ENCODE results near the gene MTHFR. TPM values are rescaled to one million over a fixed set of nuclear protein-coding genes. Genes with fewer than 3 reads are reported as not detected.
"Not testable (repeated sequence)": the region's sequence is repeated elsewhere in the genome, so short reads cannot be mapped to it uniquely, and the experiment has no call there.

MTHFR gene
- total RNA-seq, 3 donors from 2014 or later = 36.6 to 43.2 (median 42.5) TPM

- H3K4me1 ChIP-seq (ENCODE audit: low read depth) = no peaks in the 10 kb centered on the region
- peak; percentile 50 for ATAC-seq
- no peak for DNase-seq
- H3K36me3 ChIP-seq (ENCODE audit: low read depth) = peaks cover 9% of the 10 kb centered on the region
- no peak overlapping the region for H3K4me3 ChIP-seq
- H3K9me3 ChIP-seq = no peaks in the 10 kb centered on the region
- TF ChIP-seq, protein P1, sequence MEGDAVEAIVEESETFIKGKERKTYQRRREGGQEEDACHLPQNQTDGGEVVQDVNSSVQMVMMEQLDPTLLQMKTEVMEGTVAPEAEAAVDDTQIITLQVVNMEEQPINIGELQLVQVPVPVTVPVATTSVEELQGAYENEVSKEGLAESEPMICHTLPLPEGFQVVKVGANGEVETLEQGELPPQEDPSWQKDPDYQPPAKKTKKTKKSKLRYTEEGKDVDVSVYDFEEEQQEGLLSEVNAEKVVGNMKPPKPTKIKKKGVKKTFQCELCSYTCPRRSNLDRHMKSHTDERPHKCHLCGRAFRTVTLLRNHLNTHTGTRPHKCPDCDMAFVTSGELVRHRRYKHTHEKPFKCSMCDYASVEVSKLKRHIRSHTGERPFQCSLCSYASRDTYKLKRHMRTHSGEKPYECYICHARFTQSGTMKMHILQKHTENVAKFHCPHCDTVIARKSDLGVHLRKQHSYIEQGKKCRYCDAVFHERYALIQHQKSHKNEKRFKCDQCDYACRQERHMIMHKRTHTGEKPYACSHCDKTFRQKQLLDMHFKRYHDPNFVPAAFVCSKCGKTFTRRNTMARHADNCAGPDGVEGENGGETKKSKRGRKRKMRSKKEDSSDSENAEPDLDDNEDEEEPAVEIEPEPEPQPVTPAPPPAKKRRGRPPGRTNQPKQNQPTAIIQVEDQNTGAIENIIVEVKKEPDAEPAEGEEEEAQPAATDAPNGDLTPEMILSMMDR (IDR thresholded peaks at IDR 0.05) = no peak
- intact Hi-C loops (cut with DNase I, micrococcal nuclease) = no loop called here
Measured at GRCh38 chr1:11817192-11817591, 11.4 kb upstream of the MTHFR start.

GRCh38 chr1:11813021-11813420 lies 7.3 kb upstream of the MTHFR start:
- H3K36me3 ChIP-seq (ENCODE audit: low read depth) = peaks cover 9% of the 10 kb centered on the region
- ATAC-seq (no peak), DNase-seq (no peak)
- TF ChIP-seq, protein P1 (IDR thresholded peaks at IDR 0.05) = no peak
- H3K4me3 ChIP-seq = no peak overlapping the region
- no peaks in the 10 kb centered on the region for H3K9me3 ChIP-seq
- no peaks in the 10 kb centered on the region for H3K4me1 ChIP-seq (ENCODE audit: low read depth)
- intact Hi-C loops (cut with DNase I, micrococcal nuclease) = no loop called here

- H3K4me1 ChIP-seq (ENCODE audit: low read depth) = peaks cover 40% of the 10 kb centered on the region
- no peak for ATAC-seq
Measured at GRCh38 chr1:11807133-11807532, 1.4 kb upstream of the MTHFR start.

DNA sequence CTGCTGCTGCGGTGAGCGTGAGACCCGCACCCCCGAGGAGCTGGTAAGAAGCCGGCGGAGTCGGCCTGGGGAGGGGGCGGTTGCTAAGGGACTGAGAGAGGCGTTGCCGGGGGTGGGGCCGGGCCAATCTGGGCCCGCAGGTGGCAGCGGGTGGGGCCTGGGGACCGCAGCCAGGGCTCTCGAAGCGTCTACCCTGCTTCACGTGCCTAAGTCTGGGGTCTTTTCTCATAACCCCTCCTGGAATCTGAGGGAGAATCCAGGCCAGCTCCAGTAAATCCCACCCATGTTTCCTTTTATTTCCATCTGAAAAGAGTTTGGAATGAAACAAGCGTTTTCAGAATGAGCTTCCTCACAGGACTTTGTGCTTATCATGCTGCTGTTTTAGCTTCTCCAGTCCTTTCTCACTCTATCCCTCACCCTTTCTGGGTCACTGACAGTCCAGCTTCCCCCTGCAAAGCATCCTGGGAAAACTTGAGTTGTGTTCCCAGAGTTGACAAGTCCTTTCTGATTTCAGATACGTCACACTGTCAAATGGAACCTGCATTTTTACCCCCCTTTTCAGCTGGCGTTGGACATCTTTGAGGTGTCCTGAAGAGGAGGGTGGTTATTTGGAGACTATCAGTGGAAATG lies 658 bp upstream of the MTHFR start:
- Histone ChIP-seq H3K9me3 (no peaks in the 10 kb centered on the region), H3K36me3 (ENCODE audit: low read depth) (no peaks in the 10 kb centered on the region), H3K4me3 (peak overlapping the region; percentile 37), H3K4me1 (ENCODE audit: low read depth) (peaks cover 42% of the 10 kb centered on the region)
- DNase-seq (peak in 1 of 3 donors; percentile 50), ATAC-seq (peak; percentile 64)
- intact Hi-C loops (cut with DNase I, micrococcal nuclease) = no loop called here
- TF ChIP-seq, protein P1 (IDR thresholded peaks at IDR 0.05) = no peak

More at GRCh38 chr1:11807133-11807532, 1.4 kb upstream of the MTHFR start:
- H3K4me3 ChIP-seq = no peak overlapping the region
- H3K36me3 ChIP-seq (ENCODE audit: low read depth) = no peaks in the 10 kb centered on the region
- no peaks in the 10 kb centered on the region for H3K9me3 ChIP-seq
- intact Hi-C loops (cut with DNase I, micrococcal nuclease) = no loop called here
- no peak for DNase-seq
- TF ChIP-seq, protein P1 (IDR thresholded peaks at IDR 0.05) = no peak

- Histone ChIP-seq H3K36me3 (ENCODE audit: low read depth) (no peaks in the 10 kb centered on the region), H3K4me3 (peak overlapping the region; percentile 54), H3K9me3 (no peaks in the 10 kb centered on the region), H3K4me1 (ENCODE audit: low read depth) (peaks cover 42% of the 10 kb centered on the region)
- peak; percentile 1 for ATAC-seq
- TF ChIP-seq, protein P1 (IDR thresholded peaks at IDR 0.05) = no peak
- DNase-seq = peak in 2 of 3 donors; percentile 48 to 56
- intact Hi-C loops (cut with DNase I, micrococcal nuclease) = no loop called here
Measured at GRCh38 chr1:11804666-11805421, 920 bp downstream of the MTHFR start.

- H3K36me3 ChIP-seq (ENCODE audit: low read depth); intact Hi-C loops (cut with DNase I, micrococcal nuclease); ATAC-seq; DNase-seq; H3K4me3 ChIP-seq; H3K9me3 ChIP-seq: not testable (repeated sequence)
- H3K4me1 ChIP-seq (ENCODE audit: low read depth) = peaks cover 42% of the 10 kb centered on the region
Measured at GRCh38 chr1:11803924-11804665, 1.7 kb downstream of the MTHFR start.
